RCC 7860 (cell line): Measurements from ENCODE around the gene FAM24B.
A peak's percentile ranks its signal among the peaks of the same experiment; 100 is the strongest.
"Not testable (repeated sequence)": the region's sequence is repeated elsewhere in the genome, so short reads cannot be mapped to it uniquely, and the experiment has no call there.

Experiments
- DNase-seq: peaks from one replicate; pipeline ENCODE4 v3.0.0-alpha.2; 2015; ENCODE audit warnings: low spot score
- FAIRE-seq: peaks from 2 replicates; lab custom pipeline; 2012; peaks lifted over from hg19 to GRCh38; lab: Jason Lieb, UNC

The FAM24B gene, protein sequence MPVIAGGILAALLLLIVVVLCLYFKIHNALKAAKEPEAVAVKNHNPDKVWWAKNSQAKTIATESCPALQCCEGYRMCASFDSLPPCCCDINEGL

DNA sequence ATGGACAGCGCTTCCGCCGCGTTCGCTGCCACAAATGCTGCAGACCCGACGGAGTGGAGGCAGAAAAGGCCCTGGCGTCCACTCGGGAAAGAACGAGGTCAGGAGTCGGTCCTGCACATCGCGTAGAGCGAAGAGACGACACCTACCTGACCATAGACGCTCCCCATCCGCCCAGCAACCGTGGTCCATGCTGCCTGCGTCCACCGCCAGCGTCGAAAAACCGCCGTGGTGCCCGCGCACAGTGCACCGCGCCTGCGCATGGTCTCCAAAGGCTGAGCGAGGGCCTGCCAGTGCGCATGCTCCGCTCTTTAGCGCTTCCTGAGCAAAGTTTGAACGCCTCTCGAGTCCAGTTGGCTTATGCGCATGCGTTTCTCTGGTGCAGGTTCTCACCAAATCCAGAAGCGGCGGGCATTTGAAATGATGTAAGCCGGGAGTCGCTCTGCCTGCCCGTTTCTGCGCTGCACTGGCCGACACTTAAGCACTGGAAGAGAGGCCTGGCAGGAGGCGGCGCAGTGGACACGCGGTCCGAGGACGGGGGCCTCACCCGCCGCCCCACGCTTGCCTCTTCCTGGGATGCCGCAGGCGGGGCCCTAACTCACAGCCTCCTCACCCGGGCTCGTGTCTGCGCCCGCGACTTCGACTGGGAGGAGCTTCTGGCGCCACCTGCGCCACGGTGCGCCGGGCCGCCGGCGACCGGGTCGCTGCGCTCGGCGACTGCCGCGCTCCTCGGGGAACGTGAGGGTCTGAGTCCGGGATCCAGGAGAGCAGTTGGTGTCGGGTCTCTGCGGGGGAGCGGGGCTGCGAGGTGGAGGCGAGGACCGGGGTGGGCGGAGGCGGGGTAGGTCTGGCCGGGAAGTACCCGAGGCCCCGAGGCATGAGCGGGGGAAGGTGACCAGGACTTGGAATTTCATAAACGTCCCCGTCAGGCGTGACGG lies at the start of gene FAM24B:
TSS of gene FAM24B (minus strand) at position 243 of the 935 bp plus-strand sequence. CDS start 29,066 bp downstream, outside the sequence.
- DNase-seq = no peak
- FAIRE-seq = no peak

DNA sequence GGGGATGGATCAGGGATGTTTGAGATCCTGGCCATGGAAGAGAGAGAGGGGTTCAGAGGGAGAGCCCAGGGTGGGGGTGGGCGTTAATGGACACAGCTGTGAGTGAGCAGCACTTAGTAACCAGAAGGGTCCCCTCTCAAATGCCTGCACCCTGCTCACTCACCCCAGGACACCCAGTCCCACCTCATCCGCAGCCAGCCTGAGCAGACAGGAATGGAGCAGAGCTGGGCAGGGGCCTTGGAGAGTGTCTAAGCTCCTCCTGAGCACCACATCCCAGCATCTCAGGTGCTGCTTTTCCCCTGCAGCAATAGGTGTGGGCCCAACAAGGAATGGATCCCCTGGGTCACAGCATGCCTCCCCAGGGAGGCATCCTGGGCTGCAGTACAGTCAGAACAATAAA lies 36.3 kb upstream of the FAM24B start:
- no peak for DNase-seq
- no peak for FAIRE-seq

DNA sequence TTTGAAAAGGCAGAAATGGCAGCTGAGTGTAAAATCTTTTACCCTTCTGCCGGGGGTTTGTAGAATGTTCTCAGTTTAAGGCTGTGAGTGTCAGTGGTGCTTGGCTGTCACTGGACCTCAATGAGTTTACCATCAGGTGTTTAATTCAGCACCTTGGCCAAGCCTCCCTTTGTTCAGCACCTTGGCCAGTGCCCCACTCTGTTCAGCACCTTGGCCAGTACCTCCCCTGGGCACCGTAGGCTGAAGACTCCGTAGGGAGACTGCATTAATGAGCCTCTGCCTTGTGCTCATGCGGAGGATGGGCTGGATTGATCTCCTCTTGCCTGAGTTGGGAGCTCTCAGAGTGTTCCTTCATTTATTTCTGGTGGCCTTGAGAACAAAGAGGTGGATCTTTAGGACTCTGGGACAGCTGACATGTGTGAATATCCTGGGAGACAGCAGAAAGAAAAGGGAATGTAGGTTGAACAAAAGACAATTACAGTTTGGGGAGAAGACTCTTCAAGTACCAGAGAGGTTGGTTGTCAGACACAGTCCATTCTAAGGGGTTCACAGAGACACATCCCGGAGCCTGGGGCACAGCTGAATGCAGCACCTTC lies 32.6 kb upstream of the FAM24B start:
- peak; percentile 16 for DNase-seq
- FAIRE-seq = no peak

DNA sequence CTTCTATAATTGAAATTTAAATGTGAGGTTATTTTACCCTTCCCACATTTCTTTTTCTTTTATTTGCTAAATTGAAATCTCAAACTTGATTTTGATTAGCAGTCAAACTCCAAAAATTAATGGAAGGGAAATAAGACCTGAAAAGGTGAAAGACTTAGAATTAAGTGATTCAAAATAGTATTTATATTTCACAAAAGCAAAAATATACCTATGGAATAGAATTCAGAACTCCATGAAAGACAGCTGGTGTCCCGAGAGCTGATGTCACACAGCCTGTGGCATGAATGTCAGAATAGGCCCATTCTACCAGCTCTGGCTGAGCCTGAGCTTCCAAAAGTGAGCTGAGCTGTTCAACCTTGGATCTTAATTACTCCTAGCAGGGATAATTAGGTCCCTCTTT lies 30.9 kb upstream of the FAM24B start, which contains the start of gene FAM24A:
TSS of gene FAM24A (plus strand) at position 301 of the 400 bp plus-strand sequence. CDS start 1,025 bp downstream, outside the sequence.
- DNase-seq = no peak
- no peak for FAIRE-seq

DNA sequence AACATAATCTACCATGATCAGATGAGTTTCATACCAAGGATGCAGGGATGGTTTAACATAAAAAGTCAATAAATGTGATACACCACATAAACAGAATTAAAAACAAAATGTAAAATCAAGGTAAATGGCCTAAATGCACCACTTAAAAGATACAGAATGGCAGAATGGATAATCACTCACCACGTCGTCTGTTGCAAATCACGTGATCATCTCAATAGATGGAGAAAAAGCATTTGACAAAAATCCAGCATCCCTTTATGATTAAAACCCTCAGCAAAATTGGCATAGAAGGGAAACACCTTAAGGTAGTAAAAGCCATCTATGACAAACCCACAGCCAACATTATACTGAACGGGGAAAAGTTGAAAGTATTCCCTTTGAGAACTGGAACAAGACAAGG lies 24.5 kb upstream of the FAM24B start:
- not testable (repeated sequence) for DNase-seq, FAIRE-seq

DNA sequence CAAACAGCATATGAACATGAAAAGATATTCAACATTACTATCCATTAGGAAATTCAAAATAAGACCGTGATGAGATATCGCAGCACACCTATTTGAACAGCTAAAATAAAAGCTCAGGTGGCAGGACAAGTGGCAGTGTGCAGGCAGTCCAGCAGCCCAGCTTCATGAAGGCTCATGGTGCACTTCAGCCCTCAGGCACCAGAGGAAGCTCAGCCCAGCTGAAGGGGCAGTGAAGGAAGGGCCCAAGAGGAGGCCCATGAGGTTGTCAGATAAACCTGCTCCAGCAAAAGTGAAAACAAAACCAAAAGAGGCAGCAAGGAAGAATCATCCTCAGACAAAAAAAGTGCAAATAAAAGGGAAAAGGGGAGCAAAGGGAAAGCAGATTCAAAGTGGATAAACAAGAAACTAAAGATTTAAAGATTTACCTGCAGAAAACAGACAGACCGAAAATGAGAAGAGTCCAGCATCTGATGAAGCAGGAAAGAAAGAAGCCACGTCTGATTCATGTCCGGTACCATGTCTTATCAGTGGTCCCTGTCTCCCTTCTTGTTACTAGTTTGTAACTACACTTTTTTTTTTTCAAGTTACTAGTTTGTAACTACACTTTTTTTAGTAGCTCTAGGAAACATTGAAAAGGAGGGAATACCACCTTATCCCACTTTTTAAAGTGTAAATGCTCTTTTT lies 15.0 kb upstream of the FAM24B start:
- no peak for FAIRE-seq
- DNase-seq = no peak

DNA sequence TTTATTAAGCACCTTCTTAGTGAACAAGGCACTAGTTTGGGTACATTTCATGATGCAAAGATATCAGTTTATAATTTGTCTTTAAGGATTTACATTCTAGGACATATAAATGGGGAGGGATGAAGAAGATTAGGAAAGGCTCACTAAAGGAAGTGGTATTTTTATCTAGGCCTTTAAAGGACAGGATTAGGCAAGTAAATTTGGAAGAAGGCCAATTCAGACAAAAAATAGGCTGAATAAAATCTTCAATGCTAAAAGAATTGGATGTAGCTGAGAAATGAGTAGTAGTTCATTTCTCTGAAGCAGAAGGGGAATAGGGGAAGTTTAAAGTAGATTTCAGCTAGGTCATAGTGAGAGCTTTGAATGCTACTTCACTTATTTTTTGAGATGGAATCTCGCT lies 4.8 kb upstream of the FAM24B start:
- no peak for FAIRE-seq
- DNase-seq = no peak

DNA sequence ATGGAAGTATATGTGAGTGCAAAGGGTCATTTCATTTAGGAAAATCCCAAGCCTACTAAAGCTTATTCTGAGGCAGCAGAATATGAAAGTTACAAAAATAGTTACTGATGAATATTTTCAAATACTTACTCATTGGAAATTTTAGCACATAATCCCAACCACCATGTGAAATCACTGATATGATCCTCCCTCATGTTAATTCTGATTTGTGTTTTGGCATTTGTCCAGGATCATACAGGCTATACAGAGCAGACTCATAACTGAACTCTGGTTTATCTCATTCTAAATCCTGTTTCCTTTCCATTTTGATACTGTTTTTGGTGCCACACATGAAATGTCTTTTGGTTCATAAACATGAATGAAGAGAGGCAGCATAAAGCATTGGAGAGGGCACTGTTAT lies 3.4 kb upstream of the FAM24B start:
- no peak for DNase-seq
- no peak for FAIRE-seq

DNA sequence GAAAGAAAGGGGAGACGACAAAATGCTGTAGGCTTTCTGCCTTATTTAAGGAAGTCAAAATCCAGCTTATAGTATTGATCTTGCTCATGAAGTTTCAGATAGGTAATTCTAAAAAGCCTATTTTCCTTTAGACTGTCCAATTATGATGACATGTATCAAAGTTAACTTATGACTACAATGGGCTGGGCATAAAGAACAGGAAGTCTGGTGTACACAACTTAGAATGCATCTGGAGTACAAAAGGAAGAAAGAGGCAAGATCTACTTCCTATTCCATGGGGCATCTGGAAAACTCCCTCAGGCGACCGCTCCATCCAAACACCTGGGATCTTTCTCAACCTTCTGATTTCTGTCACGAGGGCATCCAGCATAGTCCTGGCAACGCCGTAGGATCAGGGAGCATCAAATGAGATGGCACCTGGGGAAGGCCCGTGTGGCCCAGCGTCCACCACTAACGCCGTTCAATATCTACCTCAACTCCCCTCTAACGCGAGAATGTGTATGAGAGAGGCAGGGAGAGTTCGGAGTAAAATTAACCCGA lies 512 bp downstream of the FAM24B start:
- FAIRE-seq = no peak
- DNase-seq = no peak

DNA sequence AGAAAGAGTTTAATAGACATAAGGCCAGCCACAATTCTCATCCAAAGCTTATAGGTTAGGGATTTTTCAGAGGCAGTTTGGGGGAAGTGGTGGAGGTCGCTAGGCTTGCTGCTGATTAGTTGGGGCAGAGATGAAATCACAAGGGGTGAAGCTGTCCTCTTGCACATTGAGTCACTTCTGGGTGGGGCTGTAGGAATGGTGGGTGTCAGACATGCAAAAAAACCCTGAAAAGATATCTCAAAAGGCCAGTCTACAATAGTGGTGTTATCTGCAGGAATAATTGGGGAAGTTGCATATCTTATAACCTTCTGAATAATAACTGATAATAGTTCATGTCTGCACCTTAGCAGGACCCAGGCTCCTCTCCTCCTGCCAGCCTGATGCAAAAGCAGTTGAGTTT lies 2.1 kb downstream of the FAM24B start:
- FAIRE-seq (no peak), DNase-seq (no peak)

DNA sequence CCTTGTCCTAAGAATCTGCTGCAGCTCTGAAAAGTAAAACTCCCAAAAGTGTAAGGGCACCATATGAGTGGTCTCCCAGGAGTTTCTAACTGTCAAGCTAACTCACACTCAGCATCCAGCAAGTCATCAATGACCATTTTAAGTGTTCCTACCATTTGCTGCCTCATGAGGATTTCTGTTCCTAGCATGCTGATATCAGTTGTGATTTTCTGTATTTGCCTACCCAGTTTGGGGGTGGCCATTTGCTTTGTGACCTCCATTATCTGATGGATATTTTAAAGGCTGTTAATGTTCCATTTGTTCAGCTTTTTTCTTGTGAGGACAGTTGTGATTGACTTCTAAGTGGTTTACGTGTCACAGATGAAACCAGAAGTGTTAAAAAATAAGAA lies 2.9 kb downstream of the FAM24B start:
- DNase-seq (no peak), FAIRE-seq (no peak)

DNA sequence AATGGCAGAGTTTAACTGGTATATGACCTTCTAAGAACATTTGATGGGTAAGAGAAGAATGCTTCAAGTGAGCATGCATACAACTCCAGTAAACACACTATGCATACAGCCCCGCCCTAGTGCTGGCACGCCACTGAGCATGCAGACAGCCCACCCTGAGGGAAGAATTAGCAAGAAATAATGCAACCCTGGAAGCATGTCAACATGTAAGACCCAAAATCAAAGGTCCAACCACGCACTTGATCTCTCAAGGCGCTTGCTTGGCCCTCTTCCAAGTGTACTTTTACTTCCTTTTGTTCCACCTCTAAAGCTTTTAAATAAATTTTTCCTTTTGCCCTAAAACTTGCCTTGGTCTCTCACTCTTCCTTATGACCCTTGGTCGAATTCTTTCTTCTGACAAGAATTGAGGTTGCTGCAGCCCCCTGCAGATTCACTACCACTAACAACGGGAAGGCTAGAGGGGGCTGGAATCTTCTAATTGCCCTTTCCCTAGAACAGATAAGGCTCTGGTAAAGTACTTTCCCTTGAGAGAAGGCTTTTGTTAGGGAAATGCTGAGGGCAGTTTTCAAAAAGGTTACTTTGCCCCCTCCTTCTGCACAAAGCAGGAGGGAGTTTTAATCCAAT lies 3.4 kb downstream of the FAM24B start:
- FAIRE-seq (no peak), DNase-seq (no peak)

DNA sequence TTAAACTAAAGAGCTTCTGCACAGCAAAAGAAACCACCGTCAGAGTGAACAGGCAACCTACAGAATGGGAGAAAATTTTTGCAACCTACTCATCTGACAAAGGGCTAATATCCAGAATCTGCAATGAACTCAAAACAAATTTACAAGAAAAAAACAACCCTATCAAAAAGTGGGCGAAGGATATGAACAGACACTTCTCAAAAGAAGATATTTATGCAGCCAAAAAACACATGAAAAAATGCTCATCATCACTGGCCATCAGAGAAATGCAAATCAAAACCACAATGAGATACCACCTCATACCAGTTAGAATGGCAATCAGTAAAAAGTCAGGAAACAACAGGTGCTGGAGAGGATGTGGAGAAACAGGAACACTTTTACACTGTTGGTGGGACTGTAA lies 7.4 kb downstream of the FAM24B start:
- not testable (repeated sequence) for FAIRE-seq, DNase-seq

DNA sequence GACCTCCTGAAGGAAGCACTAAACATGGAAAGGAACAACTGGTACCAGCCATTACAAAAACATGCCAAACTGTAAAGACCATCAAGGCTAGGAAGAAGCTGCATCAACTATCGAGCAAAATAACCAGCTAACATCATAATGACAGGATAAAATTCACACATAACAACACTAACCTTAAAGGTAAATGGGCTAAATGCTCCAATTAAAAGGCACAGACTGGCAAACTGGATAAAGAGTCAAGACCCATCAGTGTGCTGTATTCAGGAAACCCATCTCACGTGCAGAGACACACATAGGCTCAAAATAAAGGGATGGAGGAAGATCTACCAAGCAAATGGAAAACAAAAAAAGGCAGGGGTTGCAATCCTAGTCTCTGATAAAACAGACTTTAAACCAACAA lies 10.6 kb downstream of the FAM24B start:
- not testable (repeated sequence) for FAIRE-seq, DNase-seq

DNA sequence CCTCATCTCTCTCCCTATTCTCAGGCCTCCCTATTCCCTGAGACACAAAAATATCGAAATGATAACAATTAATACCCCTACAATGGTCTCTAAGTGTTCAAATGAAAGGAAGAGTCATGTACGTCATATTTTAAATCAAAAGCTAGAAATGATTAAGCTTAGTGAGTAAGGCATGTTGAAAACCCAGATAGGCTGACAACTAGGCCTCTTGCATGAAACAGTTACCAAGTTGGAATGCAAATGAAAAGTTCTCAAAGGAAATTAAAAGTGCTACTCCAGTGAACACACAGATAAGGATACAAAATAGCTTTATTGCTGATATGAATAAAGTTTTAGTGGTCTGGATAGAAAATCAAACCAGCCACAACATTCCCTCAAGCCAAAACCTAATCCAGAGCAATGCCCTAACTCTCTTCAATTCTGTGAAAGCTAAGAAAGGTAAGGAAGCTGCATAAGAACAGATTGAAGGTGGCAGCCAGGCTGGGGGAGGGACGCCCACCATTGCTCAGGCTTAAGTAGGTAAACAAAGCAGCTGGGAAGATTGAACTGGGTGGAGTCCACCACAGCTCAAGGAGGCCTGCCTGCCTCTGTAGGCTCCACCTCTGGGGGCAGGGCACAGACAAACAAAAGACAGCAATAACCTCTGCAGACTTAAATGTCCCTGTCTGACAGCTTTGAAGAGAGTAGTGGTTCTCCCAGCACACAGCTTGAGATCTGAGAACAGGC lies 12.5 kb downstream of the FAM24B start:
- not testable (repeated sequence) for DNase-seq

DNA sequence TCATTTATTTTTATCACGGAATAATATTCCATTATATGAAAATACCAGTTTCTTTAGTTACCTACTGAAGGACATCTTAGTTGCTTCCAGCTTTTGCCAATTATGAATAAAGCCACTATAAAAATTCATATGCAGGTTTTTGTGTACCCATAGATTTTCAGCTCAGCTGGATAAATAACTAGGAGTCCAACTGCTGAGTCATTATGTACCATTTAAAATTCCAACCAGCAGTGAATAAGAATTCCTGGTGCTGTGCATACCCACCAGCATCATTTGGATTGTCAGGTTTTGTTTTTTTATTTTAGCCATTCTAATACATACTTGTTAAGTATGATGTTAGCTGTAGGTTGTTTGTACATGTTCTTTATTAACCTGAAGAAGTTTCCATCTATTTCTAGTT lies 14.5 kb downstream of the FAM24B start:
- DNase-seq (no peak), FAIRE-seq (no peak)

More for the DNA sequence above, 12.5 kb downstream of the FAM24B start:
- FAIRE-seq = not testable (repeated sequence)

DNA sequence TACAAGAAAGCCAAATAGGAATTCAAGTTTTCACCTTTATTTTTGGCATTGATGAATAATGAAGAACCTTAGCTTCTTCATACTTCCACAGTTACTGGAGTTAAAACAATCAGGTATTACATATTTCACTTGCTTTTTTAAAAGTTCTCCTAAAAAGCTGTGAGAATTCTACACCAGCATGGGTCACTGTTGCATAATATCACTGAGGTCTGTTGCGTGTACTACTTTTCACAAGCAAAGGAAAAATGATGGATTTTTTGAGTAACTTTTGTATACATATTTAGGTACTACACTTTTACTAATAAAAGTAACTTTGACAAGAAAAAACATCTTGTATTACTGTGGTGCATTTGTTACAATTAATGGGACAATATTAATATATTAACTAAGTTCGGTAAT lies 15.2 kb downstream of the FAM24B start:
- DNase-seq (no peak), FAIRE-seq (no peak)

DNA sequence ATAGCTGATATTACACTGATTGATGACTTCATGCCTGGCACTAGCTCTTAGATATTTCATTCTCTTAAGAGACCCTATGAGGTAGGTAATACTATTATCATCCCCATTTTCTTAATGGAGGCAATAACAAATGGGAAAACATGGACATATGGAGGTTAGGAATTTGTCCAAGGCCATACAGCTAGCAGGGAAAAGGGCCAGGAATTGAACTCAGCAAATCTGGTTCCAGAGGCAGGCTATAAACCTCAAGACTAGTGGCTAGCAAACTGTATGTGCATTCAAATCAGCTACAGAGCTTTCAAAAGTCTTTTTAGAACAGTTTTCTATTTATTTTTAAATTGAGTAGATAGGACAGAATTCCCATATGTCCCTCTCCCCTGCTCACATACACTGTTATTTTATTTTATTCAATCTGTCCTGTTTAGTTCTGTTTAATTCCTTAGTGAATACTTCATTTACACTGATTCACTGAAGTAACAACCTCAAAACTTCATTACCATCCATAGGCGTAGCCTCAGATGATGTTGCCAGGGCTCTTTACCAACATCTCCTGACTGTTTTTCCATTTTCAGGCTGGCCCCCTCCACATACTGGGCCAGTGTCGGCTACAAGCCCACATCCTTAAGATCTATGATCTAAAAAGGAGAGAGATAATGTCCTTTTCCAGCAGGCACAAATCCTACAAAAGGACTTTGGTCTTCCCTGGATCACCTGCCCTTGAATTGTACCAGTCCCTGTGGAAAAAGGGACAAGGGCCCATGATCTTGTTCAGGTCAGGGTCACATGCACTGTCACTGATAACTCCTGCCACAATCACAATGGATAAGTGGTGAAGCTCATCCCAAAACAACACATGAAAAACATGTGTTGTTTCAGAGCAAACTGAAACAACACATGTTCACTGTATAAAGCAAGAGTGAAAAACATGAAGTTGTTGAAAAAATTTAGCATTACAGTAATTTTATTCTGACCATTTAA lies 15.9 kb downstream of the FAM24B start:
- no peak for DNase-seq
- FAIRE-seq = no peak

DNA sequence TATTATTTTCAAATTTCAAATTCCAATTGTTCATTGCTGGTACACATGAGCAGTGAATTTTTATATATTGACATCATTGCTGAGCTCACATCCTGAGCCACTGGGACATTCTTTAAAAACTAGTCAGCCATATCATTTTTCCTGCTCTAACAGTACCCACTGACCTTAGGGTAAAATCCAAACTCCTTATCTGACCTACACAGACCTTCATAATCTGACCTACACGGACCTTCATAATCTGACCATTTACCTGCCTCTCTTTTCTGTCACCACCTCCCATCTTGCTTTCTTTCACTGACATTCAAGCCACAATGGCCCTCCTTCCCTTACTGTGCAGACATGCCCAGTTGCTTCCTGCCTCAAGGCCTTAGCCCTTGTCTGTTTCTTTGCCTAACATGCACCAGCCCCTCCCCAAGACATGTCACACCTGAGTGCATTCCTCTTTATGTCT lies 17.6 kb downstream of the FAM24B start:
- peak; percentile 70 for DNase-seq
- peak; percentile 73 for FAIRE-seq
